Astrocyte (in vitro differentiated cells and primary cell): ENCODE data around the gene CACNA1D.

ENCODE experiments used
- CTCF ChIP-seq: IDR thresholded peaks from 2 replicates; pipeline ENCODE4 v1.5.1; 2011; ENCODE audit warnings: low read depth, mild to moderate bottlenecking, inconsistent platforms, low read length, moderate library complexity; ENCODE audit not compliant: insufficient read depth
- EZH2 ChIP-seq: IDR thresholded peaks from 2 replicates; pipeline ENCODE4 v1.6.1; 2012; ENCODE audit warnings: mild to moderate bottlenecking, low read length, inconsistent platforms; ENCODE audit not compliant: insufficient read depth

- TF ChIP-seq CTCF (no peak), EZH2 (no peak)
These were observed 8.3 kb downstream of the CACNA1D start for GRCh38 chr3:53502737-53503136.
